HEK293T (cell line): Measurements from ENCODE around the gene PPP2R1B.
A peak's percentile ranks its signal among the peaks of the same experiment; 100 is the strongest.
"Not testable (repeated sequence)": the region's sequence is repeated elsewhere in the genome, so short reads cannot be mapped to it uniquely, and the experiment has no call there.

ENCODE experiments used
- CTCF ChIA-PET: fragments of 350-600 bp; formaldehyde crosslinking; extraction: SDS; loops from one replicate; lab custom pipeline; 2021; ENCODE audit warnings: antibody characterized with exemption, inconsistent platforms; lab: Yijun Ruan, JAX
- POLR2A ChIA-PET: fragments of 350-600 bp; formaldehyde crosslinking; extraction: SDS; loops from one replicate; lab custom pipeline; 2020; ENCODE audit warnings: antibody characterized with exemption, inconsistent platforms; lab: Yijun Ruan, JAX
- DNase-seq: peaks from one replicate; pipeline ENCODE4 v3.0.0; 2012; ENCODE audit warnings: mixed read lengths; ENCODE audit errors: extremely low spot score
- ARNT ChIP-seq: fragments of 450-650 bp; IDR thresholded peaks from 2 replicates; pipeline ENCODE4 v1.6.1; 2017; ENCODE audit warnings: mild to moderate bottlenecking
- BHLHE40 ChIP-seq: fragments of 450-650 bp; IDR thresholded peaks from 2 replicates; pipeline ENCODE4 v1.6.1; 2016; ENCODE audit warnings: mild to moderate bottlenecking, moderate library complexity, borderline replicate concordance
- CTBP1 ChIP-seq: fragments of 450-650 bp; IDR thresholded peaks from 2 replicates; pipeline ENCODE4 v1.6.1; 2016; ENCODE audit warnings: borderline replicate concordance
- ELF4 ChIP-seq: fragments of 450-650 bp; IDR thresholded peaks from 2 replicates; pipeline ENCODE4 v1.6.1; 2017; ENCODE audit warnings: antibody characterized with exemption
- FOXA1 ChIP-seq: fragments of 450-650 bp; IDR thresholded peaks from 2 replicates; pipeline ENCODE4 v1.6.1; 2016; ENCODE audit warnings: mild to moderate bottlenecking
- FOXK2 ChIP-seq: fragments of 450-650 bp; IDR thresholded peaks from 2 replicates; pipeline ENCODE4 v1.6.1; 2016; ENCODE audit warnings: mild to moderate bottlenecking
- FOXM1 ChIP-seq: fragments of 450-650 bp; IDR thresholded peaks from 2 replicates; pipeline ENCODE4 v1.6.1; 2017; ENCODE audit warnings: mild to moderate bottlenecking, borderline replicate concordance
- HDGF ChIP-seq: fragments of 450-650 bp; IDR thresholded peaks from 2 replicates; pipeline ENCODE4 v1.6.1; 2017; ENCODE audit warnings: antibody characterized with exemption, borderline replicate concordance
- L3MBTL2 ChIP-seq: fragments of 450-650 bp; conservative IDR thresholded peaks from 2 replicates; pipeline ENCODE4 v1.6.1; 2016; ENCODE audit warnings: mild to moderate bottlenecking
- LEF1 ChIP-seq: fragments of 450-650 bp; IDR thresholded peaks from 2 replicates; pipeline ENCODE4 v1.6.1; 2017; ENCODE audit warnings: mild to moderate bottlenecking, borderline replicate concordance
- NFRKB ChIP-seq: fragments of 450-650 bp; IDR thresholded peaks from 2 replicates; pipeline ENCODE4 v1.6.1; 2016; ENCODE audit warnings: mild to moderate bottlenecking, moderate library complexity
- PKNOX1 ChIP-seq: fragments of 450-650 bp; IDR thresholded peaks from 2 replicates; pipeline ENCODE4 v1.6.1; 2016
- SP1 ChIP-seq: fragments of 450-650 bp; IDR thresholded peaks from 2 replicates; pipeline ENCODE4 v1.6.1; 2017
- SUZ12 ChIP-seq: fragments of 450-650 bp; IDR thresholded peaks from 2 replicates; pipeline ENCODE4 v1.6.1; 2016; ENCODE audit warnings: mild to moderate bottlenecking
- TARDBP ChIP-seq: fragments of 450-650 bp; IDR thresholded peaks from 2 replicates; pipeline ENCODE4 v1.6.1; 2016
- ZNF384 ChIP-seq: fragments of 450-650 bp; IDR thresholded peaks from 2 replicates; pipeline ENCODE4 v1.6.1; 2016

PPP2R1B gene

DNA sequence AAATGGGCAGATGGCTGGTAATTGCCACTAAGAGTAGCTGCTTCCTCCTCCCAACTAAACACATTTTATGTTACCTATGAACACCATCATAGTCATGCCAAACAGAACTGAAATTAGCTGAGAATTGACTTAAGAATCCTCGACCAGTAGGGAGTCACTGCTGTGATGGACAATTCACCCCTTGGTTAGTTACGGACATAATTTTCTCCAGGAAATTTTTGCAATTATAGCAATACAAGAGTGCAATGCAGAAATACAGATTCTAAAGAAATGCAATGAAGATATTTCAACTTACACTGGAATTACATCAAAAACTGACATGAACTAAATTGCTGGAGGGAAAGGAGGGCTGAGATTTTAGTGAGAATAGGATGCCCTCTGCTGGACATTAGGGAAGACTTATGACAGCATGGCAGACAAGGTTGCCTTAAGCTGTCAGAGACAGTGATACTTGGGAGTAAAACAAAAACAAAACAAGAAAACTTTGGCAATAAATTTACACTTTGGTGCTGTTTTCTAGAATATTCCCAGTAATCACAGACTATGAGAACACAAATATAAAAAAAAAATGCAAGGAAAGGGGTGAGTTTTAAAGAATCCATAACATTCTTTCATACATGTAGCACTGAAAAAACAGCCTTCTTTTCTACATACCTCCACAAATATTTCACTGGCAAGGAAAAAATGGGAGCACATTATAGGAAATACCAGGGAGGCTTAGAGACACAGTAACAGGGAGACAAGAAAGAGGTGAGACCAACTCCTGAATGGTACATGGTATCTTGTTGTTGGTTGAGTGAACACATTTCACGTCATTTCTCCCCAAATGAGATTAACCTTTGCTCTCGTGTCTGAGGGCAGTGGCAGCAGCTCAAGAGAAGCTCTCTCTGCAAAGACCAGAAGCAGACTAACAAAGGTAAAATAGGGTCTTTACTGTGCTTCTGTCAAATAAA, 11.2 kb upstream of the PPP2R1B start:
- POLR2A ChIA-PET = interaction anchor here (0.6 to 1.1 kb wide), 2 partner anchors 10 to 11 kb away, joined by 4 to 5 read pairs; partner anchors contain the start of gene PPP2R1B
- TF ChIP-seq SUZ12 (no peak), PKNOX1 (0 out of 2 replicates have a peak, but pooled peaks have one; percentile 15)
- CTCF ChIA-PET = interaction anchor here (0.6 to 2.3 kb wide), 14 partner anchors 10 to 323 kb away, joined by 3 to 13 read pairs (median 4); partner anchors contain the start of genes PPP2R1B and SIK2
- DNase-seq = peak; percentile 64

DNA sequence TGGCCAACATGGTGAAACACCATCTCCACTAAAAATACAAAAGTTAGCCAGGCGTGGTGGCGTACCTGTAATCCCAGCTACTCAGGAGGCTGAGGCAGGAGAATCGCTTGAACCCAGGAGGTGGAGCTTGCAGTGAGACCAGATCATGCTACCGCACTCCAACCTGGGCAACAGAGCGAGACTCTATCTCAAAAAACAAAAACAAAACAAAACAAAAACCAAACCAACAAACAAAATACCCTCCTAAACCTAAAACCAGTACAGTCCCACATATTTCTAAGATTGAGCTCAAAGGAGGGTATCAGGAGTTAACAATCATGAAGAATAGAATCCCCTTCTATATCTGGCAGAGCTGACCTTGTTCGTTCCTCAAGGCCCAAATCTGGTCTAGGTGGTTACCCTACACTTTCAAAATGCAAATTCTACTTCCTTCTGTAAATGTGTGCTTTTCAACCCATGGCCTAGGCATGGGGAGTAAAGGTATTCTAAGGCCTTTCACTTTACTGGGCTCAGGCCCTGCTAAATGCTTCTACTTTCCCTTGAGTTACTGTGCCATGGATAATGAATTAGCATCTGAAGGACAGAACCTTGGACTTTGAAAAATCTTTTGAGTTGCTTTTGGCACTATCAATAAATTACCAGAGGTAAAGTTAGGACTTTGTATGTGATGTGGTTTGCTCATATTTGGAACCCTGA, 10.4 kb upstream of the PPP2R1B start:
- TF ChIP-seq ARNT (no peak), FOXM1 (no peak), L3MBTL2 (no peak), CTBP1 (no peak), LEF1 (no peak), NFRKB (no peak), ZNF384 (no peak), FOXK2 (no peak), PKNOX1 (no peak), SUZ12 (no peak)
- no peak for DNase-seq
- POLR2A ChIA-PET = interaction anchor here (1.1 kb wide), 1 partner anchor 10 kb away, joined by 5 read pairs; the partner anchor contains the start of gene PPP2R1B
- CTCF ChIA-PET = interaction anchor here (0.6 to 2.3 kb wide), 7 partner anchors 9 to 322 kb away, joined by 3 to 13 read pairs (median 4); partner anchors contain the start of genes PPP2R1B and SIK2

DNA sequence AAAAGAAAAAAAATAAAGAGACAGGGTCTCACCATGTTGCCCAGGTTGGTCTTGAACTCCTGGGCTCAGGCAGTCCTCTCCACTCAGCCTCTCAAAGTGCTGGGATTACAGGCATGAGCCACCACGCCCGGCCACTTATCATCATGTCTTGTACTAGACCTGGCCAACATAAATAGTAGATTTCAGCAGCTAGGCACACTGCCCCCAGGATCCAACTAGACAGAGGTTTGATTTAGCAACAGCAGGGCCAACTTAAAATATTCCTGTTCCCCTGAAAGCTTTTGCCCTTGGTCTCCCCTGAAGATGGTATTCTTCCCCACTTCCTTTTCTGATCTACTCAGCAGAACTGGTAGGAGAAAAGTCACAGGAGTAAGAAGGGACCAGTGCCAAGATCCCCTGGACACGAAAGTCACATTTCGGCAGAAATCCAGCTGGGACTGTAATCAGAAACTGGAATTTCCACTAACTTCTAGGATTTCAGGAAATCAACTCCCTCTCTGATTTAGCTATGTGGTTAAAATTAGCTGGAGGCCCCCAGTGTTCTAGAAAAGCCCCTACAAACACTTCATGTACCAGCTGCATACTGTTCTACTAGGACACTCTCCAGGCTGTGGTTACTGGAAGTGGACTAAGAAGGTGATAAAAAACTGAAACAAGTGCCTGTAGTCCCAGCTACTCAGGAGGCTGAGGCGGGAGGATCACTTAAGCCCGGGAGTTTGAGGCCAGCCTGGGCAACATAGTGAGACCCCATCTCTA, 8.9 kb upstream of the PPP2R1B start:
- POLR2A ChIA-PET = no interaction called here
- CTCF ChIA-PET = no interaction called here
- no peak for TF ChIP-seq PKNOX1
- no peak for TF ChIP-seq FOXM1
- TF ChIP-seq TARDBP = no peak
- TF ChIP-seq FOXA1 = no peak
- no peak for TF ChIP-seq HDGF
- no peak for TF ChIP-seq BHLHE40
- TF ChIP-seq ELF4 = no peak
- TF ChIP-seq ARNT = no peak
- TF ChIP-seq LEF1 = no peak
- no peak for TF ChIP-seq SUZ12
- no peak for TF ChIP-seq ZNF384
- TF ChIP-seq NFRKB = no peak
- no peak for TF ChIP-seq L3MBTL2
- no peak for TF ChIP-seq FOXK2
- TF ChIP-seq SP1 = no peak
- TF ChIP-seq CTBP1 = no peak
- no peak for DNase-seq

GRCh38 chr11:111772535-111772934, 6.3 kb upstream of the PPP2R1B start:
- ChIA-PET CTCF (no interaction called here), POLR2A (no interaction called here)
- DNase-seq = no peak
- no peak for TF ChIP-seq L3MBTL2
- no peak for TF ChIP-seq FOXK2
- TF ChIP-seq ARNT = no peak
- no peak for TF ChIP-seq HDGF
- TF ChIP-seq FOXA1 = no peak
- no peak for TF ChIP-seq TARDBP
- no peak for TF ChIP-seq CTBP1
- no peak for TF ChIP-seq ZNF384
- TF ChIP-seq FOXM1 = no peak
- no peak for TF ChIP-seq NFRKB
- no peak for TF ChIP-seq SUZ12
- TF ChIP-seq BHLHE40 = no peak
- no peak for TF ChIP-seq LEF1
- TF ChIP-seq ELF4 = no peak
- no peak for TF ChIP-seq SP1
- no peak for TF ChIP-seq PKNOX1

DNA sequence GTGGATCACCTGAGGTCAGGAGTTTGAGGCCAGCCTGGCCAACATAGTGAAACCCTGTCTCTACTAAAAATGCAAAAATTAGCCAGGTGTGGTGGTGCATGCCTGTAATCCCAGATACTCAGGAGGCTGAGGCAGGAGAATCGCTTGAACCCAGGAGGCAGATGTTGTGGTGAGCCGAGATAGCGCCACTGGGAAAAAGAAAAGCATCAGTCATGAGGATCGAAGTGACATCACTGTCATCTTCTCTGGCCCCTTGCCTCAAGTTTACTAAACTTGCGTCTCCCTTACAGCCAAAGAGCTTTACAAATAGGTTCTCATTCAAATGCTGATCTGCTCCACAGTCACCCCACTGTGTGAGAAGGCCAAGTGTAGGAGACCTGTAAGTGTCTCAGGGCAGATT, 5.0 kb upstream of the PPP2R1B start:
- DNase-seq, POLR2A ChIA-PET: not testable (repeated sequence)
- CTCF ChIA-PET = interaction anchor here (0.7 kb wide), 1 partner anchor 11 kb away, joined by 3 read pairs; no protein-coding TSS in a partner anchor
